Activated T-cell treated with anti-CD3 and anti-CD28 coated beads, Interleukin-2, amount 50 U/mL, for 1 hour (primary cell): ENCODE data around the gene ENTPD2.
A peak's percentile ranks its signal among the peaks of the same experiment; 100 is the strongest.
"Not testable (repeated sequence)": the region's sequence is repeated elsewhere in the genome, so short reads cannot be mapped to it uniquely, and the experiment has no call there.

Experiments used
- DNase-seq: peaks from one replicate; pipeline ENCODE4 v3.0.0-alpha.2; 2020

ENTPD2 gene

GRCh38 chr9:137063311-137064026, 9.6 kb upstream of the ENTPD2 start:
- DNase-seq: no peak

- not testable (repeated sequence) for DNase-seq
These were observed 8.9 kb upstream of the ENTPD2 start for GRCh38 chr9:137062798-137063197.

GRCh38 chr9:137062384-137062783, 8.5 kb upstream of the ENTPD2 start:
- DNase-seq: no peak

- DNase-seq: no peak
These were observed 4.8 kb upstream of the ENTPD2 start for GRCh38 chr9:137058521-137059234.

- DNase-seq: no peak
These were observed 3.7 kb upstream of the ENTPD2 start for GRCh38 chr9:137057545-137057944.

- DNase-seq: no peak
These were observed 3.0 kb upstream of the ENTPD2 start for GRCh38 chr9:137056739-137057415.

GRCh38 chr9:137055385-137056364, 1.8 kb upstream of the ENTPD2 start:
- DNase-seq: no peak

GRCh38 chr9:137054932-137055384, 1.1 kb upstream of the ENTPD2 start:
- DNase-seq: no peak

- no peak for DNase-seq
These were observed 590 bp downstream of the ENTPD2 start for GRCh38 chr9:137052998-137053943.

GRCh38 chr9:137052293-137052692, 1.6 kb downstream of the ENTPD2 start:
- no peak for DNase-seq

- DNase-seq: no peak
These were observed 2.6 kb downstream of the ENTPD2 start for GRCh38 chr9:137051145-137051724.

- no peak for DNase-seq
These were observed 3.3 kb downstream of the ENTPD2 start for GRCh38 chr9:137050570-137050969.

- peak; percentile 57 for DNase-seq
These were observed 4.1 kb downstream of the ENTPD2 start for GRCh38 chr9:137049544-137050449.

- DNase-seq: no peak
These were observed 5.0 kb downstream of the ENTPD2 start for GRCh38 chr9:137048655-137049543.

GRCh38 chr9:137046088-137046787, 7.6 kb downstream of the ENTPD2 start, which contains the start of gene NPDC1:
Gene NPDC1, minus strand, starts transcription at chr9:137046177. Its CDS starts 188 bp downstream, at chr9:137045989.
- DNase-seq: peak; percentile 83

GRCh38 chr9:137045294-137046087, 8.4 kb downstream of the ENTPD2 start:
- peak; percentile 37 for DNase-seq
